ENCODE results near the gene ATP9B. TPM values are rescaled to one million over a fixed set of nuclear protein-coding genes. Genes with fewer than 3 reads are reported as not detected.

ATP9B gene
- total and polyA plus RNA-seq, 10 of the 15 experiments (the other 5 are each of a cell fraction or from before 2014, with no cell fraction given), result 0.74 to 20.7 (median 12.9) TPM

DNA sequence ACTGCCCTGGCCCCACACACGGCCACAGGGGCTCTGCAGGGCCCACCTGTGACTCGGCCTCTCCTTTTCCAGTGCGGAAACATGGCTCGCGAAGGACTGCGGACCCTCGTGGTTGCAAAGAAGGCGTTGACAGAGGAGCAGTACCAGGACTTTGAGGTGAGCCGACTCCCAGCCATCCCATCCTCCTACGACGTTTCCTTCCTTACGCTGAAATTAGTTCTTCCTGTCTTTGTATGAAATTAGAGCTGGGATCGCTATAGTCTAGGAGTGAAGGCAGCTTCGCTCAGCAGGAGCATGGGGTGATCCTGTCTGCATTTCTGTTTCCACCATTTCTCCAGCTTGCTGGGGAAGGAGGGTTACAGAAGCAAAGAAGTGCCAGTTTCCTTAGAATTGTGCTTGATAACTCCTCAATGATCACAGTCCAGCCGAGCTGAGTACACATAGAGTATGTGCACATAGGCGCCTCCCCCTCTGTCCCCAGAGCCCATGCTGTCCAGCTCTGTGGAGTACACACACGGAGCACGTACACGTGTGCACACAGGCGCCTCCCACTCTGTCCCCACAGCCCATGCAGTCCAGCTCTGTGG lies 267.5 kb downstream of the ATP9B start (continued):
- TF ChIP-seq, protein P1, sequence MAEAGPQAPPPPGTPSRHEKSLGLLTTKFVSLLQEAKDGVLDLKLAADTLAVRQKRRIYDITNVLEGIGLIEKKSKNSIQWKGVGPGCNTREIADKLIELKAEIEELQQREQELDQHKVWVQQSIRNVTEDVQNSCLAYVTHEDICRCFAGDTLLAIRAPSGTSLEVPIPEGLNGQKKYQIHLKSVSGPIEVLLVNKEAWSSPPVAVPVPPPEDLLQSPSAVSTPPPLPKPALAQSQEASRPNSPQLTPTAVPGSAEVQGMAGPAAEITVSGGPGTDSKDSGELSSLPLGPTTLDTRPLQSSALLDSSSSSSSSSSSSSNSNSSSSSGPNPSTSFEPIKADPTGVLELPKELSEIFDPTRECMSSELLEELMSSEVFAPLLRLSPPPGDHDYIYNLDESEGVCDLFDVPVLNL (IDR thresholded peaks at IDR 0.05; ENCODE audit: low read depth, low read length), result no peak
- TF ChIP-seq MXI1 (IDR thresholded peaks at IDR 0.05; ENCODE audit: low read depth, low read length), result no peak

DNA sequence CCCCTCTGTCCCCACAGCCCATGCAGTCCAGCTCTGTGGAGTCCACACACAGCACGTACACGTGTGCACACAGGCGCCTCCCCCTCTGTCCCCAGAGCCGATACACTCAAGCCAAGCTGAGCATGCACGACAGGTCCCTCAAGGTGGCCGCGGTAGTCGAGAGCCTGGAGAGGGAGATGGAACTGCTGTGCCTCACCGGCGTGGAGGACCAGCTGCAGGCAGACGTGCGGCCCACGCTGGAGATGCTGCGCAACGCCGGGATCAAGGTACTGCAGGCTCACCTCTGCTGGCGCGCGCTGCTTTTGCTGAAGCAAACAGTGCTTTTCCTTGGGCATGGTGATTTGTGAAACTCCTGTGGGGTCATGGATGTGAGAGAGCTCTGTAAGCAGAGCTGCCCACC lies 268.0 kb downstream of the ATP9B start:
- POLR2A ChIA-PET, result no interaction called here
- no peaks in the 10 kb centered on the region for H3K4me1 ChIP-seq (ENCODE audit: control insufficient read depth, insufficient read depth, low read length)
- intact Hi-C loops (cut with micrococcal nuclease; ENCODE audit: unreplicated experiment), result no loop called here
- H3K4me3 ChIP-seq, result no peak overlapping the region
- FAIRE-seq, result no peak
- CTCF ChIA-PET, result no interaction called here
- RAD21 ChIA-PET (ENCODE audit: unreplicated experiment), result no interaction called here
- H4K20me1 ChIP-seq (ENCODE audit: control insufficient read depth, insufficient read depth), result no peaks in the 10 kb centered on the region
- no peaks in the 10 kb centered on the region for H3K9me3 ChIP-seq (replicated peaks; ENCODE audit: control insufficient read depth, insufficient read depth, low read length)
- in situ Hi-C loops (cut with MboI), result no loop called here
- no peak overlapping the region for H3K9ac ChIP-seq (ENCODE audit: control insufficient read depth, insufficient read depth, low read length)
- no peaks in the 10 kb centered on the region for H3K27me3 ChIP-seq (replicated peaks in 1 of 2; ENCODE audit: control insufficient read depth in 2 of 2, insufficient read depth in 2 of 2, low read length in 1 of 2)
- H3K36me3 ChIP-seq (ENCODE audit: control insufficient read depth in 2 of 2, insufficient read depth in 2 of 2, low read length in 1 of 2), result peaks cover 2 to 7% of the 10 kb centered on the region in 2 experiments; a peak in 2 of 4 replicates
- SMC1A ChIA-PET (ENCODE audit: uncharacterized antibody, unreplicated experiment), result no interaction called here
- H3K4me2 ChIP-seq (ENCODE audit: control insufficient read depth, insufficient read depth), result no peak overlapping the region
- no peaks in the 10 kb centered on the region for H3K79me2 ChIP-seq (ENCODE audit: control insufficient read depth, insufficient read depth, low read length)
- no peak overlapping the region for H2AFZ ChIP-seq (ENCODE audit: control insufficient read depth, low read depth, low read length)
- H3K27ac ChIP-seq (ENCODE audit: control insufficient read depth, insufficient read depth), result no peak overlapping the region
- DNase-seq (ENCODE audit: low read depth, low spot score), result no peak
- no peak for TF ChIP-seq SRF (IDR thresholded peaks at IDR 0.05; ENCODE audit: low read depth in 2 of 2, low read length in 2 of 2)
- TF ChIP-seq JUND (IDR thresholded peaks at IDR 0.05; ENCODE audit: low read depth, low read length), result no peak
- TF ChIP-seq JUNB (IDR thresholded peaks at IDR 0.05), result no peak
- no peak for TF ChIP-seq BCL11A (IDR thresholded peaks at IDR 0.05; ENCODE audit: low read depth, low read length)
- no peak for TF ChIP-seq SMAD5 (IDR thresholded peaks at IDR 0.05; ENCODE audit: low read depth)
- TF ChIP-seq, protein P2, sequence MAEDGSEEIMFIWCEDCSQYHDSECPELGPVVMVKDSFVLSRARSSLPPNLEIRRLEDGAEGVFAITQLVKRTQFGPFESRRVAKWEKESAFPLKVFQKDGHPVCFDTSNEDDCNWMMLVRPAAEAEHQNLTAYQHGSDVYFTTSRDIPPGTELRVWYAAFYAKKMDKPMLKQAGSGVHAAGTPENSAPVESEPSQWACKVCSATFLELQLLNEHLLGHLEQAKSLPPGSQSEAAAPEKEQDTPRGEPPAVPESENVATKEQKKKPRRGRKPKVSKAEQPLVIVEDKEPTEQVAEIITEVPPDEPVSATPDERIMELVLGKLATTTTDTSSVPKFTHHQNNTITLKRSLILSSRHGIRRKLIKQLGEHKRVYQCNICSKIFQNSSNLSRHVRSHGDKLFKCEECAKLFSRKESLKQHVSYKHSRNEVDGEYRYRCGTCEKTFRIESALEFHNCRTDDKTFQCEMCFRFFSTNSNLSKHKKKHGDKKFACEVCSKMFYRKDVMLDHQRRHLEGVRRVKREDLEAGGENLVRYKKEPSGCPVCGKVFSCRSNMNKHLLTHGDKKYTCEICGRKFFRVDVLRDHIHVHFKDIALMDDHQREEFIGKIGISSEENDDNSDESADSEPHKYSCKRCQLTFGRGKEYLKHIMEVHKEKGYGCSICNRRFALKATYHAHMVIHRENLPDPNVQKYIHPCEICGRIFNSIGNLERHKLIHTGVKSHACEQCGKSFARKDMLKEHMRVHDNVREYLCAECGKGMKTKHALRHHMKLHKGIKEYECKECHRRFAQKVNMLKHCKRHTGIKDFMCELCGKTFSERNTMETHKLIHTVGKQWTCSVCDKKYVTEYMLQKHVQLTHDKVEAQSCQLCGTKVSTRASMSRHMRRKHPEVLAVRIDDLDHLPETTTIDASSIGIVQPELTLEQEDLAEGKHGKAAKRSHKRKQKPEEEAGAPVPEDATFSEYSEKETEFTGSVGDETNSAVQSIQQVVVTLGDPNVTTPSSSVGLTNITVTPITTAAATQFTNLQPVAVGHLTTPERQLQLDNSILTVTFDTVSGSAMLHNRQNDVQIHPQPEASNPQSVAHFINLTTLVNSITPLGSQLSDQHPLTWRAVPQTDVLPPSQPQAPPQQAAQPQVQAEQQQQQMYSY (CRISPR knock-in tag; IDR thresholded peaks at IDR 0.05), result no peak
- TF ChIP-seq POLR2A (IDR thresholded peaks at IDR 0.05; ENCODE audit: low read depth, low read length), result peak; percentile 18; the same call in 1 of the 2 replicates
- WGBS (ENCODE audit: insufficient coverage, insufficient replicate concordance, low lambda C conversion rate, missing lambda C conversion rate), result over 99% methylated on average over 19 of the region's 19 CpGs
- BruUV-seq (replicated peaks), result no TSS peak
- ATAC-seq, result no peak
